B cell (primary cell): ENCODE results near the gene CRK. TPM values are rescaled to one million over a fixed set of nuclear protein-coding genes. Genes with fewer than 3 reads are reported as not detected.

ENCODE experiments used
- ATAC-seq: fragments of 200-7000 bp; cut with Tn5 transposase; one replicate; pipeline ENCODE4 v1.10.0; 2021; ENCODE audit warnings: low read depth, mild to moderate bottlenecking, moderate number of reproducible peaks, moderate library complexity
- CTCF ChIA-PET: fragments of 350-600 bp; sonication (Branson Sonifier 250); formaldehyde crosslinking; loops from one replicate; lab custom pipeline; 2021; ENCODE audit warnings: antibody characterized with exemption, inconsistent platforms; lab: Charles Lee
- POLR2A ChIA-PET: fragments of 350-600 bp; sonication (Branson Sonifier 250); formaldehyde crosslinking; loops from one replicate; lab custom pipeline; 2021; ENCODE audit warnings: antibody characterized with exemption; lab: Charles Lee
- DNase-seq: peaks from one replicate; pipeline ENCODE4 v3.0.0; 2013
- H2AFZ ChIP-seq: 2 replicates; pipeline ENCODE4 v1.6.1; 2012; ENCODE audit warnings: mild to moderate bottlenecking, low read depth, low read length; ENCODE audit not compliant: insufficient read depth, poor library complexity, severe bottlenecking
- H3K27ac ChIP-seq, 2 donors: 1 replicate in 1 of 2; 2 replicates in 1 of 2; pipeline ENCODE4 v1.5.1; 2012 to 2013; ENCODE audit warnings: low read length in 2 of 2, mild to moderate bottlenecking in 2 of 2, moderate library complexity in 1 of 2
- H3K27me3 ChIP-seq, 4 experiments: fragments of 200-600 bp in 1 of 4; sonication (generic) in 1 of 4; replicated peaks in 1 of 4; 1 replicate in 2 of 4; 2 replicates in 2 of 4; pipeline versions ENCODE4 v1.6.1 to v1.7.0; 2013 to 2016; ENCODE audit warnings: low read length in 3 of 4, mild to moderate bottlenecking in 2 of 4, mixed read lengths in 1 of 4, moderate library complexity in 1 of 4; ENCODE audit not compliant: insufficient read depth in 4 of 4, control insufficient read depth in 3 of 4; ENCODE audit errors: control extremely low read depth in 1 of 4
- H3K36me3 ChIP-seq, 2 experiments: replicated peaks in 1 of 2; 1 replicate in 1 of 2; 2 replicates in 1 of 2; pipeline versions ENCODE4 v1.6.1 to v1.7.1; 2013; ENCODE audit warnings: low read length in 1 of 2; ENCODE audit not compliant: insufficient read depth in 2 of 2, control insufficient read depth in 1 of 2; ENCODE audit errors: control extremely low read depth in 1 of 2, extremely low read depth in 1 of 2
- H3K4me1 ChIP-seq, 2 donors: fragments of 200-600 bp in 1 of 2; sonication (generic) in 1 of 2; 1 replicate in 1 of 2; 2 replicates in 1 of 2; pipeline versions ENCODE4 v1.5.1 to v1.6.1; 2013 to 2017; ENCODE audit warnings: low read length in 2 of 2; ENCODE audit not compliant: control insufficient read depth in 2 of 2, insufficient read depth in 2 of 2
- H3K4me2 ChIP-seq: replicated peaks from 2 replicates; pipeline ENCODE3; 2012; ENCODE audit warnings: mild to moderate bottlenecking, low read depth, low read length; ENCODE audit not compliant: poor library complexity, severe bottlenecking
- H3K4me3 ChIP-seq, 5 experiments: fragments of 200-600 bp in 1 of 5; sonication (generic) in 1 of 5; 1 replicate in 3 of 5; 2 replicates in 2 of 5; pipeline versions ENCODE4 v1.5.1 to v1.7.0; 2011 to 2016; ENCODE audit warnings: low read length in 4 of 5, mild to moderate bottlenecking in 4 of 5, low read depth in 2 of 5, control low read depth in 1 of 5, moderate library complexity in 1 of 5; ENCODE audit not compliant: insufficient read depth in 1 of 5; ENCODE audit errors: control extremely low read depth in 1 of 5, extremely low read depth in 1 of 5
- H3K79me2 ChIP-seq: fragments of 200-600 bp; sonication (generic); one replicate; pipeline ENCODE4 v1.6.0; 2016; ENCODE audit warnings: low read length; ENCODE audit not compliant: control insufficient read depth, insufficient read depth
- H3K9ac ChIP-seq: fragments of 200-600 bp; sonication (generic); 2 replicates; pipeline ENCODE4 v1.6.1; 2017; ENCODE audit warnings: mild to moderate bottlenecking, low read length, moderate library complexity
- H3K9me3 ChIP-seq, 3 donors: one replicate each; pipeline versions ENCODE4 v1.6.1 to v1.7.1; 2013; ENCODE audit warnings: low read length in 2 of 3; ENCODE audit not compliant: control insufficient read depth in 2 of 3, insufficient read depth in 1 of 3; ENCODE audit errors: control extremely low read depth in 1 of 3
- H4K20me1 ChIP-seq: 2 replicates; pipeline ENCODE4 v1.6.0; 2012; ENCODE audit warnings: mild to moderate bottlenecking, low read length; ENCODE audit not compliant: insufficient read depth, control insufficient read depth, poor library complexity, severe bottlenecking
- H3K27ac Mint-ChIP-seq: one replicate; pipeline ENCODE4 v1.8.0; 2021; ENCODE audit warnings: mixed read lengths
- H3K27me3 Mint-ChIP-seq: one replicate; pipeline ENCODE4 v1.8.0; 2021; ENCODE audit warnings: mixed read lengths
- H3K4me1 Mint-ChIP-seq: one replicate; pipeline ENCODE4 v1.8.0; 2021; ENCODE audit warnings: mixed read lengths
- H3K4me3 Mint-ChIP-seq: one replicate; pipeline ENCODE4 v1.8.0; 2021; ENCODE audit warnings: mixed read lengths
- H3K9me3 Mint-ChIP-seq: one replicate; pipeline ENCODE4 v1.8.0; 2022; ENCODE audit warnings: mixed read lengths; ENCODE audit not compliant: insufficient read depth
- EZH2 ChIP-seq: IDR thresholded peaks from 2 replicates; pipeline ENCODE4 v1.6.1; 2012; ENCODE audit warnings: borderline replicate concordance, low read depth, mild to moderate bottlenecking, moderate library complexity, low read length; ENCODE audit not compliant: insufficient read depth, poor library complexity, severe bottlenecking
- WGBS: methylation state at CpG from one replicate; pipeline ENCODE4 v1.1.5; 2013; ENCODE audit warnings: missing lambda C conversion rate; ENCODE audit not compliant: insufficient coverage; 5-methylcytosine and 5-hydroxymethylcytosine counted together
- intact Hi-C: fragments of 100-400 bp; cut with micrococcal nuclease; formaldehyde crosslinking; loops from one replicate; pipeline ENCODE4 v1.10.0; 2022
- polyA plus RNA-seq: library from polyadenylated mRNA; depleted of rRNA; stranded (reverse); fragments of >200 nt; gene quantifications from 2 replicates; pipeline ENCODE4 v1.2.3, GENCODE V29; 2012
- total RNA-seq, 2 donors: library from RNA; stranded (reverse); fragments of 120-200 nt in 1 of 2; gene quantifications; 1 replicate in 1 of 2; 2 replicates in 1 of 2; pipeline versions ENCODE4 v1.2.3 to v1.2.4, GENCODE V29; 2013 to 2022
- TF ChIP-seq, protein P1 (sequence below): fragments of 200-600 bp; IDR thresholded peaks from one replicate; pipeline ENCODE4 v1.8.0; 2022; ENCODE audit warnings: antibody characterized with exemption, mild to moderate bottlenecking

Gene CRK
- total and polyA plus RNA-seq, 2 donors (not counting 1 experiment from before 2014, with no cell fraction given) = 8.2 to 36.4 TPM

DNA sequence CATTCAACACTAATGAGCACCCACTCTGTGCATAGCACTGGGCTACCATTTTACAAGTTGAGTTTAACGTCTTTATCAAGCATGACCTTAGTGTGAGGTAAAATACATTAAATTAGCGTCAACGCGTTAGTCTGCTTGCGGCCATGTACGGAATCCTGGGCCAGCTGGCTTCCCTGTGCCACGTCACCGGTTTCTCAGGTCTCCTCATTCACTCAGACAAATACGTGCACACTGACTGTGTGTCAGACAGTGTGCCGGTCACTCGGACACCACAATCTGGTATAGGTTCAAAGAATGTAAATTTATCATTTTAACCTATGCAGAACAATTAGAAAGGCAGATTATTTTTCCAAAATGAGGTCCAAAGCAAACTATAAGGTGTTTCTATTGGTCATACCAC is 34.6 kb downstream of the CRK start:
- no peak overlapping the region for H3K4me3 Mint-ChIP-seq
- no peaks in the 10 kb centered on the region for H3K9me3 ChIP-seq
- DNase-seq = no peak
- ATAC-seq = no peak
- intact Hi-C loops = no loop called here
- H3K4me2 ChIP-seq = no peak overlapping the region
- H3K27ac Mint-ChIP-seq = no peak overlapping the region
- H3K79me2 ChIP-seq = peaks cover 36% of the 10 kb centered on the region
- H3K4me3 ChIP-seq = no peak overlapping the region
- H3K4me1 Mint-ChIP-seq = peaks cover 3% of the 10 kb centered on the region
- no peak for TF ChIP-seq EZH2
- TF ChIP-seq, protein P1, sequence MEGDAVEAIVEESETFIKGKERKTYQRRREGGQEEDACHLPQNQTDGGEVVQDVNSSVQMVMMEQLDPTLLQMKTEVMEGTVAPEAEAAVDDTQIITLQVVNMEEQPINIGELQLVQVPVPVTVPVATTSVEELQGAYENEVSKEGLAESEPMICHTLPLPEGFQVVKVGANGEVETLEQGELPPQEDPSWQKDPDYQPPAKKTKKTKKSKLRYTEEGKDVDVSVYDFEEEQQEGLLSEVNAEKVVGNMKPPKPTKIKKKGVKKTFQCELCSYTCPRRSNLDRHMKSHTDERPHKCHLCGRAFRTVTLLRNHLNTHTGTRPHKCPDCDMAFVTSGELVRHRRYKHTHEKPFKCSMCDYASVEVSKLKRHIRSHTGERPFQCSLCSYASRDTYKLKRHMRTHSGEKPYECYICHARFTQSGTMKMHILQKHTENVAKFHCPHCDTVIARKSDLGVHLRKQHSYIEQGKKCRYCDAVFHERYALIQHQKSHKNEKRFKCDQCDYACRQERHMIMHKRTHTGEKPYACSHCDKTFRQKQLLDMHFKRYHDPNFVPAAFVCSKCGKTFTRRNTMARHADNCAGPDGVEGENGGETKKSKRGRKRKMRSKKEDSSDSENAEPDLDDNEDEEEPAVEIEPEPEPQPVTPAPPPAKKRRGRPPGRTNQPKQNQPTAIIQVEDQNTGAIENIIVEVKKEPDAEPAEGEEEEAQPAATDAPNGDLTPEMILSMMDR = no peak
- no peak overlapping the region for H3K27ac ChIP-seq
- H3K9ac ChIP-seq = no peak overlapping the region
- peaks cover 9 to 40% of the 10 kb centered on the region in 2 experiments for H3K36me3 ChIP-seq
- no peaks in the 10 kb centered on the region for H3K27me3 Mint-ChIP-seq
- no peaks in the 10 kb centered on the region for H3K27me3 ChIP-seq
- POLR2A ChIA-PET = no interaction called here
- no peak overlapping the region for H2AFZ ChIP-seq
- WGBS = 100% methylated on average over 7 of the region's 11 CpGs
- peaks cover 33% of the 10 kb centered on the region for H4K20me1 ChIP-seq
- no peaks in the 10 kb centered on the region for H3K4me1 ChIP-seq
- H3K9me3 Mint-ChIP-seq = no peaks in the 10 kb centered on the region
- CTCF ChIA-PET = no interaction called here

DNA sequence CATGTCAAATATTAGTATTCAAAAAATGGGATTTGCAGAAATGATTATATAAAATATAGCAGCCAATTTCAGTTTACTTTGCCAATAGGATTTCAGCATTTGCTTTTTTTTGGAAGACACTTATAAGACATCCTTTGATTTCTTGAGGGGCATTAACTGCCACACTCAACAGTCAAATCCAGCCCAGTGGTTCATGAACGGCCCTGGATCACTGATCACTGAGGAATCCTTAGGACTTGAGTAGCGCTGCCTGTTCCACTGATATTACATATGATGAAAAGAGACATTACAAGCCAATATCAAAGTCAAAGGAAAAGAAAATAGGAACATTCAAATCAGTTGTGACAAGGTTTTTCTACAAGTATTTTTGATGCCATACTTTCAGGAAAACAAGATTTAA is 35.1 kb downstream of the CRK start:
- Mint-ChIP-seq H3K4me3 (no peak overlapping the region), H3K9me3 (no peaks in the 10 kb centered on the region), H3K4me1 (peaks cover 3% of the 10 kb centered on the region), H3K27ac (no peak overlapping the region), H3K27me3 (no peaks in the 10 kb centered on the region)
- WGBS = no CpG with 5 or more reads among the region's 2 CpGs
- H3K4me1 ChIP-seq = no peaks in the 10 kb centered on the region
- no peaks in the 10 kb centered on the region for H3K9me3 ChIP-seq
- H3K4me3 ChIP-seq = no peak overlapping the region
- no peaks in the 10 kb centered on the region for H3K27me3 ChIP-seq
- no peak for DNase-seq
- TF ChIP-seq, protein P1 = no peak
- H3K79me2 ChIP-seq = peaks cover 31% of the 10 kb centered on the region
- peaks cover 28% of the 10 kb centered on the region for H4K20me1 ChIP-seq
- no peak for ATAC-seq
- no peak overlapping the region for H3K27ac ChIP-seq
- POLR2A ChIA-PET = no interaction called here
- CTCF ChIA-PET = no interaction called here
- H3K36me3 ChIP-seq = peaks cover 9 to 36% of the 10 kb centered on the region in 2 experiments
- intact Hi-C loops = no loop called here
- no peak overlapping the region for H3K9ac ChIP-seq
- H2AFZ ChIP-seq = no peak overlapping the region
- no peak overlapping the region for H3K4me2 ChIP-seq
